Measurements from ENCODE around the gene UVRAG. TPM values are rescaled to one million over a fixed set of nuclear protein-coding genes. Genes with fewer than 3 reads are reported as not detected.

The UVRAG gene
- polyA plus RNA-seq, 1 donor (not counting 4 experiments of a cell fraction or from before 2014, with no cell fraction given), result 11.9 TPM

- H3K4me3 ChIP-seq (ENCODE audit: control insufficient read depth in 2 of 3, extremely low read depth in 1 of 3, insufficient read depth in 2 of 3, low read depth in 1 of 3, low read length in 3 of 3), result no peak overlapping the region
- FAIRE-seq (no peak), DNase-seq (ENCODE audit: low read depth, low spot score) (no peak)
- no peaks in the 10 kb centered on the region for H3K9me1 ChIP-seq (ENCODE audit: control insufficient read depth, extremely low read depth, insufficient read depth, low read length)
- H3K27me3 ChIP-seq (ENCODE audit: control insufficient read depth, extremely low read depth, insufficient read depth, low read length), result no peaks in the 10 kb centered on the region
- no peaks in the 10 kb centered on the region for H3K79me2 ChIP-seq (ENCODE audit: control insufficient read depth, insufficient read depth, low read length)
- H4K20me1 ChIP-seq (ENCODE audit: control insufficient read depth, extremely low read depth, insufficient read depth, low read length), result no peaks in the 10 kb centered on the region
- no peak overlapping the region for H2AFZ ChIP-seq (ENCODE audit: control insufficient read depth, low read length)
- no peaks in the 10 kb centered on the region for H3K36me3 ChIP-seq (ENCODE audit: control insufficient read depth in 2 of 2, extremely low read depth in 1 of 2, insufficient read depth in 2 of 2, low read length in 2 of 2)
- H3K4me1 ChIP-seq (ENCODE audit: control insufficient read depth, extremely low read depth, insufficient read depth, low read length), result no peaks in the 10 kb centered on the region
- H3K27ac ChIP-seq (ENCODE audit: control insufficient read depth, insufficient read depth, low read length), result no peak overlapping the region
- dilution Hi-C loops (cut with MboI; ENCODE audit: extremely low pct_ligation_motif_present, low sequenced_read_pairs), result no loop called here
- TF ChIP-seq CTCF (optimal IDR thresholded peaks at IDR 0.05 in 1 of 3, IDR thresholded peaks at IDR 0.05 in 1 of 3, conservative IDR thresholded peaks at IDR 0.05 in 1 of 3; ENCODE audit: extremely low read depth in 1 of 3, insufficient read depth in 2 of 3, low read length in 3 of 3) (no peak), EZH2 (IDR thresholded peaks at IDR 0.05; ENCODE audit: low read length) (no peak)
- H3K4me2 ChIP-seq (ENCODE audit: control insufficient read depth, extremely low read depth, insufficient read depth, low read depth, low read length), result no peak overlapping the region
- H3K9ac ChIP-seq (ENCODE audit: control insufficient read depth, extremely low read depth, insufficient read depth, low read length), result no peak overlapping the region
- no peaks in the 10 kb centered on the region for H3K9me3 ChIP-seq (ENCODE audit: control insufficient read depth, low read depth, low read length)
Observed at GRCh38 chr11:75894036-75894585, 79.1 kb downstream of the UVRAG start.

- no peaks in the 10 kb centered on the region for H4K20me1 ChIP-seq (ENCODE audit: control insufficient read depth, extremely low read depth, insufficient read depth, low read length)
- dilution Hi-C loops (cut with MboI; ENCODE audit: extremely low pct_ligation_motif_present, low sequenced_read_pairs), result no loop called here
Observed at GRCh38 chr11:75896843-75897419, 81.9 kb downstream of the UVRAG start.

More at GRCh38 chr11:75896843-75897419, 81.9 kb downstream of the UVRAG start:
- no peak overlapping the region for H3K27ac ChIP-seq (ENCODE audit: control insufficient read depth, insufficient read depth, low read length)
- no peak for TF ChIP-seq EZH2 (IDR thresholded peaks at IDR 0.05; ENCODE audit: low read length)
- peak in 2 of 3 experiments; percentile 32 to 49 for TF ChIP-seq CTCF (optimal IDR thresholded peaks at IDR 0.05 in 1 of 3, IDR thresholded peaks at IDR 0.05 in 1 of 3, conservative IDR thresholded peaks at IDR 0.05 in 1 of 3; ENCODE audit: extremely low read depth in 1 of 3, insufficient read depth in 2 of 3, low read length in 3 of 3)
- DNase-seq (ENCODE audit: low read depth, low spot score) (no peak), FAIRE-seq (peak; percentile 23)
- no peak overlapping the region for H3K4me3 ChIP-seq (ENCODE audit: control insufficient read depth in 2 of 3, extremely low read depth in 1 of 3, insufficient read depth in 2 of 3, low read depth in 1 of 3, low read length in 3 of 3)
- no peak overlapping the region for H3K9ac ChIP-seq (ENCODE audit: control insufficient read depth, extremely low read depth, insufficient read depth, low read length)
- H3K79me2 ChIP-seq (ENCODE audit: control insufficient read depth, insufficient read depth, low read length), result no peaks in the 10 kb centered on the region
- H2AFZ ChIP-seq (ENCODE audit: control insufficient read depth, low read length), result no peak overlapping the region
- no peaks in the 10 kb centered on the region for H3K9me3 ChIP-seq (ENCODE audit: control insufficient read depth, low read depth, low read length)
- no peak overlapping the region for H3K4me2 ChIP-seq (ENCODE audit: control insufficient read depth, extremely low read depth, insufficient read depth, low read depth, low read length)
- H3K4me1 ChIP-seq (ENCODE audit: control insufficient read depth, extremely low read depth, insufficient read depth, low read length), result no peaks in the 10 kb centered on the region
- no peaks in the 10 kb centered on the region for H3K9me1 ChIP-seq (ENCODE audit: control insufficient read depth, extremely low read depth, insufficient read depth, low read length)
- H3K27me3 ChIP-seq (ENCODE audit: control insufficient read depth, extremely low read depth, insufficient read depth, low read length), result no peaks in the 10 kb centered on the region
- peaks cover 0 to 3% of the 10 kb centered on the region in 2 experiments for H3K36me3 ChIP-seq (ENCODE audit: control insufficient read depth in 2 of 2, extremely low read depth in 1 of 2, insufficient read depth in 2 of 2, low read length in 2 of 2)
